K562 (cell line): Measurements from ENCODE around the gene HHATL. TPM values are rescaled to one million over a fixed set of nuclear protein-coding genes. Genes with fewer than 3 reads are reported as not detected.

Source experiments
- FOXJ2 ChIP-seq: fragments of 200-800 bp; sonication (Bioruptor generic); IDR thresholded peaks from 2 replicates; pipeline ENCODE4 v1.6.1; 2016; ENCODE audit warnings: missing genetic modification characterization, missing compliant biosample characterization
- HDAC3 ChIP-seq: fragments of 450-650 bp; IDR thresholded peaks from 2 replicates; pipeline ENCODE4 v1.6.1; 2018; ENCODE audit warnings: borderline replicate concordance, mild to moderate bottlenecking, moderate library complexity; ENCODE audit not compliant: partially characterized antibody
- NEUROD1 ChIP-seq: fragments of 150-350 bp; IDR thresholded peaks from 2 replicates; pipeline ENCODE4 v1.6.1; 2014; ENCODE audit warnings: borderline replicate concordance, low read length, low read depth; ENCODE audit not compliant: partially characterized antibody
- POLR2A ChIP-seq: fragments of 450-650 bp; conservative IDR thresholded peaks from 2 replicates; pipeline ENCODE4 v1.6.1; 2016
- POLR2AphosphoS5 ChIP-seq: IDR thresholded peaks from 2 replicates; pipeline ENCODE4 v1.6.1; 2011; ENCODE audit warnings: mild to moderate bottlenecking, low read depth, low read length, moderate library complexity; ENCODE audit not compliant: control insufficient read depth, insufficient read depth
- PRMT5 ChIP-seq: sonication (generic); formaldehyde crosslinking; IDR thresholded peaks from 2 replicates; pipeline ENCODE4 v1.5.0; 2020; ENCODE audit warnings: missing genetic modification reagents
- RBFOX2 ChIP-seq: fragments of 200-400 bp; formaldehyde crosslinking; IDR thresholded peaks from 2 replicates; pipeline ENCODE4 v1.6.1; 2017; ENCODE audit warnings: low read depth, mild to moderate bottlenecking, low read length, moderate library complexity
- RCOR1 ChIP-seq, 2 experiments: IDR thresholded peaks; 2 replicates each; pipeline ENCODE4 v1.6.1; 2012; ENCODE audit warnings: low read depth in 2 of 2, low read length in 2 of 2, borderline replicate concordance in 1 of 2, improper control_type of control experiment in 1 of 2
- SMAD4 ChIP-seq: fragments of 250-450 bp; sonication (Bioruptor Pico); conservative IDR thresholded peaks from 2 replicates; pipeline ENCODE4 v1.8.0; 2021; ENCODE audit warnings: inconsistent platforms, mild to moderate bottlenecking, moderate library complexity
- ZFP91 ChIP-seq: sonication (generic); formaldehyde crosslinking; IDR thresholded peaks from 2 replicates; pipeline ENCODE4 v1.8.0; 2022; ENCODE audit warnings: mild to moderate bottlenecking, missing genetic modification reagents
- ZNF696 ChIP-seq: fragments of 250-450 bp; sonication (Bioruptor Pico); conservative IDR thresholded peaks from 2 replicates; pipeline ENCODE4 v1.4.0; 2020; ENCODE audit warnings: mild to moderate bottlenecking, moderate library complexity
- polyA plus RNA-seq, 8 experiments: library from polyadenylated mRNA; depleted of rRNA in 4 of 8; stranded (reverse) in 5 of 8; unstranded in 3 of 8; fragments of >200 nt; fragmentation: Nextera tagmentation in 2 of 8; fragmentation: Illumina TruSeq in 1 of 8; extraction: Ambion mirVana in 2 of 8; extraction: Trizol in 1 of 8; gene quantifications; 2 replicates each; pipeline versions ENCODE4 v1.2.1 to v1.2.3, GENCODE V29; 2011 to 2014; ENCODE audit warnings: inconsistent platforms in 1 of 8, missing spikeins in 1 of 8
- total RNA-seq, 7 experiments: library from RNA; depleted of rRNA in 6 of 7; stranded (reverse); fragments of >200 nt in 6 of 7; fragmentation: Illumina TruSeq in 2 of 7; extraction: Trizol in 2 of 7; gene quantifications; 2 replicates each; pipeline versions ENCODE4 v1.2.1 to v1.2.3, GENCODE V29; 2011 to 2021; ENCODE audit warnings: low replicate concordance in 1 of 7
- TF ChIP-seq, protein P1 (sequence below): sonication (generic); formaldehyde crosslinking; IDR thresholded peaks from 2 replicates; pipeline ENCODE4 v1.8.0; 2022; ENCODE audit warnings: mild to moderate bottlenecking, missing genetic modification reagents

HHATL gene
- total and polyA plus RNA-seq, 9 of the 15 experiments (the other 6 are each of a cell fraction or from before 2014, with no cell fraction given): not detected

GRCh38 chr3:42701371-42702065, 1.1 kb downstream of the HHATL start (continued):
- TF ChIP-seq, protein P1, sequence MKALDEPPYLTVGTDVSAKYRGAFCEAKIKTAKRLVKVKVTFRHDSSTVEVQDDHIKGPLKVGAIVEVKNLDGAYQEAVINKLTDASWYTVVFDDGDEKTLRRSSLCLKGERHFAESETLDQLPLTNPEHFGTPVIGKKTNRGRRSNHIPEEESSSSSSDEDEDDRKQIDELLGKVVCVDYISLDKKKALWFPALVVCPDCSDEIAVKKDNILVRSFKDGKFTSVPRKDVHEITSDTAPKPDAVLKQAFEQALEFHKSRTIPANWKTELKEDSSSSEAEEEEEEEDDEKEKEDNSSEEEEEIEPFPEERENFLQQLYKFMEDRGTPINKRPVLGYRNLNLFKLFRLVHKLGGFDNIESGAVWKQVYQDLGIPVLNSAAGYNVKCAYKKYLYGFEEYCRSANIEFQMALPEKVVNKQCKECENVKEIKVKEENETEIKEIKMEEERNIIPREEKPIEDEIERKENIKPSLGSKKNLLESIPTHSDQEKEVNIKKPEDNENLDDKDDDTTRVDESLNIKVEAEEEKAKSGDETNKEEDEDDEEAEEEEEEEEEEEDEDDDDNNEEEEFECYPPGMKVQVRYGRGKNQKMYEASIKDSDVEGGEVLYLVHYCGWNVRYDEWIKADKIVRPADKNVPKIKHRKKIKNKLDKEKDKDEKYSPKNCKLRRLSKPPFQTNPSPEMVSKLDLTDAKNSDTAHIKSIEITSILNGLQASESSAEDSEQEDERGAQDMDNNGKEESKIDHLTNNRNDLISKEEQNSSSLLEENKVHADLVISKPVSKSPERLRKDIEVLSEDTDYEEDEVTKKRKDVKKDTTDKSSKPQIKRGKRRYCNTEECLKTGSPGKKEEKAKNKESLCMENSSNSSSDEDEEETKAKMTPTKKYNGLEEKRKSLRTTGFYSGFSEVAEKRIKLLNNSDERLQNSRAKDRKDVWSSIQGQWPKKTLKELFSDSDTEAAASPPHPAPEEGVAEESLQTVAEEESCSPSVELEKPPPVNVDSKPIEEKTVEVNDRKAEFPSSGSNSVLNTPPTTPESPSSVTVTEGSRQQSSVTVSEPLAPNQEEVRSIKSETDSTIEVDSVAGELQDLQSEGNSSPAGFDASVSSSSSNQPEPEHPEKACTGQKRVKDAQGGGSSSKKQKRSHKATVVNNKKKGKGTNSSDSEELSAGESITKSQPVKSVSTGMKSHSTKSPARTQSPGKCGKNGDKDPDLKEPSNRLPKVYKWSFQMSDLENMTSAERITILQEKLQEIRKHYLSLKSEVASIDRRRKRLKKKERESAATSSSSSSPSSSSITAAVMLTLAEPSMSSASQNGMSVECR (CRISPR knock-in tag): peak; percentile 73
- TF ChIP-seq RBFOX2 (no peak), ZFP91 (CRISPR knock-in tag) (peak; percentile 51; the same call in 1 of the 2 replicates), FOXJ2 (tag) (no peak), HDAC3 (no peak), ZNF696 (no peak), POLR2AphosphoS5 (no peak), SMAD4 (CRISPR knock-in tag) (no peak; the same call in 1 of the 2 replicates), RCOR1 (IDR thresholded peaks at IDR 0.05; ENCODE audit: borderline replicate concordance in 1 of 2, low read depth in 2 of 2, low read length in 2 of 2) (peak in 1 of 2 experiments; percentile 72; a peak in 2 of 4 replicates), NEUROD1 (no peak), POLR2A (no peak), PRMT5 (CRISPR knock-in tag) (peak; percentile 91)
